A673 (cell line): ENCODE measurements around the gene YTHDF2.

Experiments used
- EZH2 ChIP-seq: fragments of 200-600 bp; sonication (generic); IDR thresholded peaks from 2 replicates; pipeline ENCODE4 v1.6.1; 2017; ENCODE audit warnings: borderline replicate concordance, low read depth, mild to moderate bottlenecking, mixed read lengths, antibody characterized with exemption, low read length; ENCODE audit not compliant: poor library complexity, severe bottlenecking
- TF ChIP-seq, protein P1 (sequence below): fragments of 300-800, 200-600 bp; sonication (generic); conservative IDR thresholded peaks from 2 replicates; pipeline ENCODE4 v1.5.1; 2017; ENCODE audit warnings: low read depth, mild to moderate bottlenecking, antibody characterized with exemption, low read length, moderate library complexity, mixed read lengths

DNA sequence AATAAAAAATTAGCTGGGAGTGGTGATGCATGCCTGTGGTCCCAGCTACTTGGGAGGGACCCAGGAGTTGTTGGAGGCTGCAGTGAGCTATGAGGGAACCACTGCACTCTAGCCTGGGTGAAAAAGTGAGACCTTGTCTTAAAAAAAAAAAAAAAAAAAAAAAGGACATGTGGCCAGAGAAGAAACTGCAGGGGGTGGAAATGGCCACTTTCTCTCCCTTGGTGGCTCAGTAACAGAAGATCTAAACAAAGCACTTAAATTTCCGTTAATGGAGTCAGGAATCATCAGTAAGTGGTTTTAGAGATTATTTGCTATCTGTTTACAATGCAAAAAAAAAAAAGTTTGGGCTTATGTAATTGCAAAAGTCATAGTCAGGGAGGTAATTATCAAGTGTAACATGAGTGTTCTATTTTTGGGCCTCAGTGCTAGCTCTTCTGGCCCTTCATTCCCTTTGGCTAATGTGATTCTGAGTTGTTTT is 55.9 kb downstream of the YTHDF2 start:
- TF ChIP-seq, protein P1, sequence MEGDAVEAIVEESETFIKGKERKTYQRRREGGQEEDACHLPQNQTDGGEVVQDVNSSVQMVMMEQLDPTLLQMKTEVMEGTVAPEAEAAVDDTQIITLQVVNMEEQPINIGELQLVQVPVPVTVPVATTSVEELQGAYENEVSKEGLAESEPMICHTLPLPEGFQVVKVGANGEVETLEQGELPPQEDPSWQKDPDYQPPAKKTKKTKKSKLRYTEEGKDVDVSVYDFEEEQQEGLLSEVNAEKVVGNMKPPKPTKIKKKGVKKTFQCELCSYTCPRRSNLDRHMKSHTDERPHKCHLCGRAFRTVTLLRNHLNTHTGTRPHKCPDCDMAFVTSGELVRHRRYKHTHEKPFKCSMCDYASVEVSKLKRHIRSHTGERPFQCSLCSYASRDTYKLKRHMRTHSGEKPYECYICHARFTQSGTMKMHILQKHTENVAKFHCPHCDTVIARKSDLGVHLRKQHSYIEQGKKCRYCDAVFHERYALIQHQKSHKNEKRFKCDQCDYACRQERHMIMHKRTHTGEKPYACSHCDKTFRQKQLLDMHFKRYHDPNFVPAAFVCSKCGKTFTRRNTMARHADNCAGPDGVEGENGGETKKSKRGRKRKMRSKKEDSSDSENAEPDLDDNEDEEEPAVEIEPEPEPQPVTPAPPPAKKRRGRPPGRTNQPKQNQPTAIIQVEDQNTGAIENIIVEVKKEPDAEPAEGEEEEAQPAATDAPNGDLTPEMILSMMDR: no peak
- no peak for TF ChIP-seq EZH2
